Measurements from ENCODE around the gene TTBK2. TPM values are rescaled to one million over a fixed set of nuclear protein-coding genes. Genes with fewer than 3 reads are reported as not detected.

Gene TTBK2
- total RNA-seq, 1 experiment from 2014 or later = 10.6 TPM

- Histone ChIP-seq H3K27me3 (ENCODE audit: insufficient read depth, low read length) (no peaks in the 10 kb centered on the region), H3K9me3 (ENCODE audit: control insufficient read depth in 1 of 2, insufficient read depth in 1 of 2, low read depth in 1 of 2, low read length in 2 of 2) (no peaks in the 10 kb centered on the region), H3K4me2 (ENCODE audit: low read length) (no peak overlapping the region), H3K9ac (ENCODE audit: low read length) (no peak overlapping the region), H2AFZ (ENCODE audit: low read depth, low read length, poor library complexity, severe bottlenecking) (no peak overlapping the region), H3K4me1 (ENCODE audit: control insufficient read depth in 1 of 2, insufficient read depth in 2 of 2, low read length in 2 of 2) (no peaks in the 10 kb centered on the region), H3K36me3 (ENCODE audit: control insufficient read depth in 1 of 2, insufficient read depth in 2 of 2, low read length in 2 of 2) (no peaks in the 10 kb centered on the region), H3K4me3 (replicated peaks in 1 of 2; ENCODE audit: low read depth in 1 of 2, low read length in 2 of 2) (no peak overlapping the region), H3K79me2 (ENCODE audit: insufficient read depth, low read length) (no peaks in the 10 kb centered on the region), H3K9me2 (ENCODE audit: insufficient read depth) (no peaks in the 10 kb centered on the region), H4K20me1 (ENCODE audit: insufficient read depth) (no peaks in the 10 kb centered on the region), H3K27ac (ENCODE audit: low read depth, low read length) (no peak overlapping the region)
- CTCF ChIA-PET = interaction anchor here (1.7 kb wide), 1 partner anchor 115 kb away, joined by 4 read pairs; no protein-coding TSS in a partner anchor
- ATAC-seq (no peak), DNase-seq (ENCODE audit: low read depth, low spot score) (no peak)
- TF ChIP-seq TCF7L2 (IDR thresholded peaks at IDR 0.05; ENCODE audit: borderline replicate concordance, extremely low read depth, insufficient read depth, insufficient read length) = no peak
- TF ChIP-seq MAX (IDR thresholded peaks at IDR 0.05) = no peak
- TF ChIP-seq RAD21 (IDR thresholded peaks at IDR 0.05; ENCODE audit: low read depth) = no peak
- TF ChIP-seq FOSL1 (IDR thresholded peaks at IDR 0.05; ENCODE audit: low read depth) = no peak
- TF ChIP-seq, protein P1, sequence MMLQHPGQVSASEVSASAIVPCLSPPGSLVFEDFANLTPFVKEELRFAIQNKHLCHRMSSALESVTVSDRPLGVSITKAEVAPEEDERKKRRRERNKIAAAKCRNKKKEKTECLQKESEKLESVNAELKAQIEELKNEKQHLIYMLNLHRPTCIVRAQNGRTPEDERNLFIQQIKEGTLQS (IDR thresholded peaks at IDR 0.05) = no peak
- no peak for TF ChIP-seq REST (IDR thresholded peaks at IDR 0.05; ENCODE audit: low read depth)
- no peak for TF ChIP-seq SRF (IDR thresholded peaks at IDR 0.05; ENCODE audit: low read depth)
- no peak for TF ChIP-seq ZNF274 (IDR thresholded peaks at IDR 0.05; ENCODE audit: low read depth, low read length)
- no peak for TF ChIP-seq CBX3 (IDR thresholded peaks at IDR 0.05; ENCODE audit: low read depth)
- TF ChIP-seq ELF1 (IDR thresholded peaks at IDR 0.05; ENCODE audit: borderline replicate concordance, low read depth) = no peak
- TF ChIP-seq CEBPB (IDR thresholded peaks at IDR 0.05; ENCODE audit: low read depth) = no peak
- no peak for TF ChIP-seq ZFX (IDR thresholded peaks at IDR 0.05)
- TF ChIP-seq SIN3A (IDR thresholded peaks at IDR 0.05; ENCODE audit: low read depth) = no peak
- TF ChIP-seq EZH2phosphoT487 (IDR thresholded peaks at IDR 0.05; ENCODE audit: borderline replicate concordance) = no peak
- TF ChIP-seq SP1 (IDR thresholded peaks at IDR 0.05; ENCODE audit: low read depth) = no peak
- no peak for TF ChIP-seq EGR1 (IDR thresholded peaks at IDR 0.05; ENCODE audit: low read depth)
- no peak for TF ChIP-seq EZH2 (IDR thresholded peaks at IDR 0.05)
- TF ChIP-seq, protein P2, sequence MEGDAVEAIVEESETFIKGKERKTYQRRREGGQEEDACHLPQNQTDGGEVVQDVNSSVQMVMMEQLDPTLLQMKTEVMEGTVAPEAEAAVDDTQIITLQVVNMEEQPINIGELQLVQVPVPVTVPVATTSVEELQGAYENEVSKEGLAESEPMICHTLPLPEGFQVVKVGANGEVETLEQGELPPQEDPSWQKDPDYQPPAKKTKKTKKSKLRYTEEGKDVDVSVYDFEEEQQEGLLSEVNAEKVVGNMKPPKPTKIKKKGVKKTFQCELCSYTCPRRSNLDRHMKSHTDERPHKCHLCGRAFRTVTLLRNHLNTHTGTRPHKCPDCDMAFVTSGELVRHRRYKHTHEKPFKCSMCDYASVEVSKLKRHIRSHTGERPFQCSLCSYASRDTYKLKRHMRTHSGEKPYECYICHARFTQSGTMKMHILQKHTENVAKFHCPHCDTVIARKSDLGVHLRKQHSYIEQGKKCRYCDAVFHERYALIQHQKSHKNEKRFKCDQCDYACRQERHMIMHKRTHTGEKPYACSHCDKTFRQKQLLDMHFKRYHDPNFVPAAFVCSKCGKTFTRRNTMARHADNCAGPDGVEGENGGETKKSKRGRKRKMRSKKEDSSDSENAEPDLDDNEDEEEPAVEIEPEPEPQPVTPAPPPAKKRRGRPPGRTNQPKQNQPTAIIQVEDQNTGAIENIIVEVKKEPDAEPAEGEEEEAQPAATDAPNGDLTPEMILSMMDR (IDR thresholded peaks at IDR 0.05 in 2 of 3, conservative IDR thresholded peaks at IDR 0.05 in 1 of 3; ENCODE audit: borderline replicate concordance in 1 of 3, insufficient read depth in 1 of 3, low read depth in 2 of 3, low read length in 2 of 3) = no peak
- TF ChIP-seq POLR2A (IDR thresholded peaks at IDR 0.05; ENCODE audit: borderline replicate concordance, extremely low read depth, insufficient read depth, insufficient read length) = no peak
- no peak for TF ChIP-seq POLR2AphosphoS5 (IDR thresholded peaks at IDR 0.05; ENCODE audit: low read depth, low read length)
- RAD21 ChIA-PET (ENCODE audit: low non-redundant PET in 1 of 2, low total read pairs in 2 of 2, uncharacterized antibody in 2 of 2, unreplicated experiment in 2 of 2) = no interaction called here
- BruUV-seq (replicated peaks) = no TSS peak
- intact Hi-C loops (cut with micrococcal nuclease) = no loop called here
- POLR2A ChIA-PET = no interaction called here
Observed at GRCh38 chr15:42811433-42811832, 109.1 kb downstream of the TTBK2 start.
